DND-41 (cell line): ENCODE data around the gene UBALD1.
A peak's percentile ranks its signal among the peaks of the same experiment; 100 is the strongest.

Experiments
- EZH2 ChIP-seq: IDR thresholded peaks from 3 replicates; pipeline ENCODE4 v1.6.1; 2012; ENCODE audit warnings: borderline replicate concordance, low read depth, mild to moderate bottlenecking, moderate library complexity, low read length, inconsistent platforms; ENCODE audit not compliant: severe bottlenecking
- TF ChIP-seq, protein P1 (sequence below): IDR thresholded peaks from 2 replicates; pipeline ENCODE4 v1.5.1; 2012; ENCODE audit warnings: borderline replicate concordance, low read length, moderate library complexity, mild to moderate bottlenecking; ENCODE audit not compliant: poor library complexity, severe bottlenecking; ENCODE audit errors: extremely low read depth

DNA sequence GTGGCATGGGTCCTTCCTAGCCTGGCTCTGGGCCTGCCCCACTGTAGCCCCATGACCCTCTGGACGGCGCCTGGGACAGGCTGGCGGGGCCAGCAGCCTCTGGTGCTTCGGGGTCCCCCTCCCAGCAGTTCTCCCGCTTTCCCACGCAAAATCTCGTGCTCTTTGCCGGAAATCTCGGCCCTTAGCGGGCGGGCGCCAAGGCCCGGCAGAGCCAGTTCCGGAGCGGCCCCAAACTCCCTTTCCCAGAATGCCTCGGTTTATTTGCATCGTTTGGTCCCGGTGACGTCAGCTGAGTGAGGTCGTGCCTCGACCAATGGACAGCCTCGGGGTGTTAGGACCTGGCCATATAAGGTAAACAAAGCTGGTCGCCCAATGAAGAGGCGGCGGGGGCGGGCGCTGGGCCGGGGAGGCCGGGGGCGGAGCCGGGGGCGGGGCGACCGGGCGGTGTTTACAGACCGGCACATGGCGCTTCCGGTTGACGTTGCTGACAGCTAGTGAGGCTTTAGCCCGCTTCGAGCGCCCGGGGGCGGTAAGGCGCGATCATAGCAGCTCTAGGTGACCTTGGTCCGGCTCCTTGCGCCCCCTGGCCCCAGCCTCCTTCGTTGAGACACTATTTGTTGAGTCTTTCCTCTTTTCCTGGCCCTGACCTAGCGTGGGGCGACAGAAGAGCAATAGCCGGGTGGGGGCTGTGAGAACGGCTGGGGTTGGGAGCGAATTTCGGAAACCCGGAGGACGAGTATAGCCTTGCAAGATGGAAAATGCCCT is 1.5 kb upstream of the UBALD1 start:
- TF ChIP-seq, protein P1, sequence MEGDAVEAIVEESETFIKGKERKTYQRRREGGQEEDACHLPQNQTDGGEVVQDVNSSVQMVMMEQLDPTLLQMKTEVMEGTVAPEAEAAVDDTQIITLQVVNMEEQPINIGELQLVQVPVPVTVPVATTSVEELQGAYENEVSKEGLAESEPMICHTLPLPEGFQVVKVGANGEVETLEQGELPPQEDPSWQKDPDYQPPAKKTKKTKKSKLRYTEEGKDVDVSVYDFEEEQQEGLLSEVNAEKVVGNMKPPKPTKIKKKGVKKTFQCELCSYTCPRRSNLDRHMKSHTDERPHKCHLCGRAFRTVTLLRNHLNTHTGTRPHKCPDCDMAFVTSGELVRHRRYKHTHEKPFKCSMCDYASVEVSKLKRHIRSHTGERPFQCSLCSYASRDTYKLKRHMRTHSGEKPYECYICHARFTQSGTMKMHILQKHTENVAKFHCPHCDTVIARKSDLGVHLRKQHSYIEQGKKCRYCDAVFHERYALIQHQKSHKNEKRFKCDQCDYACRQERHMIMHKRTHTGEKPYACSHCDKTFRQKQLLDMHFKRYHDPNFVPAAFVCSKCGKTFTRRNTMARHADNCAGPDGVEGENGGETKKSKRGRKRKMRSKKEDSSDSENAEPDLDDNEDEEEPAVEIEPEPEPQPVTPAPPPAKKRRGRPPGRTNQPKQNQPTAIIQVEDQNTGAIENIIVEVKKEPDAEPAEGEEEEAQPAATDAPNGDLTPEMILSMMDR: peak; percentile 45
- no peak for TF ChIP-seq EZH2
